HepG2 (cell line): ENCODE measurements around the gene KCNJ6.

ENCODE experiments used
- ZBTB49 ChIP-seq: sonication (generic); formaldehyde crosslinking; IDR thresholded peaks from 2 replicates; pipeline ENCODE4 v1.4.0; 2020; ENCODE audit warnings: missing genetic modification reagents, borderline replicate concordance
- ZNF12 ChIP-seq: sonication (generic); formaldehyde crosslinking; IDR thresholded peaks from 2 replicates; pipeline ENCODE4 v1.5.0; 2020; ENCODE audit warnings: missing genetic modification reagents

- no peak for TF ChIP-seq ZBTB49 (CRISPR knock-in tag)
- no peak for TF ChIP-seq ZNF12 (CRISPR knock-in tag)
Measured at GRCh38 chr21:37645848-37646247, 270.4 kb downstream of the KCNJ6 start.
